Lower leg skin (tissue), 4 donors: ENCODE results near the gene RAPH1. TPM values are rescaled to one million over a fixed set of nuclear protein-coding genes. Genes with fewer than 3 reads are reported as not detected.

ENCODE experiments used
- DNase-seq, 2 donors: peaks; one replicate each; pipeline ENCODE4 v3.0.0-alpha.2; 2019; ENCODE audit warnings: low spot score in 2 of 2
- H3K4me3 ChIP-seq: fragments of 200-600 bp; sonication (generic); 2 replicates; pipeline ENCODE4 v1.5.1; 2017; ENCODE audit warnings: mild to moderate bottlenecking, low read depth; ENCODE audit not compliant: poor library complexity, severe bottlenecking
- CTCF ChIP-seq, 3 donors: fragments of 450-650 bp; IDR thresholded peaks; one replicate each; pipeline ENCODE4 v1.5.1; 2016; ENCODE audit warnings: antibody characterized with exemption in 3 of 3, mild to moderate bottlenecking in 3 of 3, moderate library complexity in 2 of 3
- POLR2A ChIP-seq, 2 donors: fragments of 450-650 bp; IDR thresholded peaks; one replicate each; pipeline ENCODE4 v1.6.1; 2016 to 2017; ENCODE audit warnings: antibody characterized with exemption in 2 of 2, mild to moderate bottlenecking in 1 of 2, moderate library complexity in 1 of 2
- WGBS, 2 donors: methylation state at CpG; one replicate each; pipeline ENCODE4 v1.1.5; 2018; 5-methylcytosine and 5-hydroxymethylcytosine counted together
- intact Hi-C: fragments of 100-400 bp; cut with DNase I; formaldehyde crosslinking; loops from one replicate; pipeline ENCODE4 v1.15.0; 2023; ENCODE audit warnings: low total_unique reads
- total RNA-seq, 4 donors: library from RNA; depleted of rRNA; stranded (reverse); fragments of >200 nt; gene quantifications; one replicate each; pipeline ENCODE4 v1.1.0, GENCODE V29; 2016

Gene RAPH1
- total RNA-seq, 4 donors from 2014 or later = 32.2 to 148 (median 67.7) TPM

GRCh38 chr2:203498161-203498560 is 36.9 kb downstream of the RAPH1 start:
- H3K4me3 ChIP-seq = no peak overlapping the region
- DNase-seq = no peak
- WGBS, 2 donors = 38 to 39% methylated on average over 4 of the region's 4 CpGs
- TF ChIP-seq CTCF (IDR thresholded peaks at IDR 0.05) (no peak), POLR2A (IDR thresholded peaks at IDR 0.05) (no peak)
- intact Hi-C loops = no loop called here

GRCh38 chr2:203492965-203493364 is 42.1 kb downstream of the RAPH1 start:
- WGBS, 2 donors = 86 to 90% methylated on average over 2 of the region's 2 CpGs
- TF ChIP-seq POLR2A (IDR thresholded peaks at IDR 0.05) (no peak), CTCF (IDR thresholded peaks at IDR 0.05) (no peak)
- no peak for DNase-seq
- intact Hi-C loops = no loop called here
- H3K4me3 ChIP-seq = no peak overlapping the region

GRCh38 chr2:203490391-203490790 is 44.7 kb downstream of the RAPH1 start:
- no peak for TF ChIP-seq POLR2A (IDR thresholded peaks at IDR 0.05)
- no peak for TF ChIP-seq CTCF (IDR thresholded peaks at IDR 0.05)
- WGBS, 2 donors = 95 to 98% methylated on average over 3 of the region's 3 CpGs

GRCh38 chr2:203489531-203489930 is 45.6 kb downstream of the RAPH1 start:
- no peak for DNase-seq
- no peak for TF ChIP-seq POLR2A (IDR thresholded peaks at IDR 0.05)
- no peak for TF ChIP-seq CTCF (IDR thresholded peaks at IDR 0.05)
- no peak overlapping the region for H3K4me3 ChIP-seq
- intact Hi-C loops = no loop called here
- WGBS, 2 donors = 91 to 94% methylated on average over 6 of the region's 6 CpGs

More at GRCh38 chr2:203490391-203490790, 44.7 kb downstream of the RAPH1 start:
- DNase-seq = no peak
- no peak overlapping the region for H3K4me3 ChIP-seq
- intact Hi-C loops = no loop called here

GRCh38 chr2:203484266-203485112 is 50.6 kb downstream of the RAPH1 start:
- intact Hi-C loops = no loop called here
- H3K4me3 ChIP-seq = no peak overlapping the region
- WGBS, 2 donors = 75 to 78% methylated on average over 8 of the region's 8 CpGs
- TF ChIP-seq CTCF (IDR thresholded peaks at IDR 0.05) (peak in 1 of 3 donors; percentile 21), POLR2A (IDR thresholded peaks at IDR 0.05) (no peak)
- DNase-seq = no peak
